Lower lobe of right lung (tissue), 2 donors: Measurements from ENCODE around the gene CCDC61. TPM values are rescaled to one million over a fixed set of nuclear protein-coding genes. Genes with fewer than 3 reads are reported as not detected.
A peak's percentile ranks its signal among the peaks of the same experiment; 100 is the strongest.

Experiments used
- ATAC-seq, 2 donors: fragments of 200-7000 bp; cut with Tn5 transposase; one replicate each; pipeline ENCODE4 v1.9.1; 2020 to 2022; ENCODE audit warnings: mild to moderate bottlenecking in 2 of 2, moderate library complexity in 2 of 2
- DNase-seq: peaks from one replicate; pipeline ENCODE4 v3.0.0-alpha.2; 2020
- H3K27ac ChIP-seq: fragments of 200-600 bp; one replicate; pipeline ENCODE4 v1.8.0; 2022
- H3K27me3 ChIP-seq: fragments of 200-600 bp; one replicate; pipeline ENCODE4 v1.8.0; 2022; ENCODE audit warnings: low read depth
- H3K36me3 ChIP-seq: fragments of 200-600 bp; one replicate; pipeline ENCODE4 v1.8.0; 2022; ENCODE audit warnings: mild to moderate bottlenecking
- H3K4me1 ChIP-seq: fragments of 200-600 bp; one replicate; pipeline ENCODE4 v1.8.0; 2022
- H3K4me3 ChIP-seq: fragments of 200-600 bp; one replicate; pipeline ENCODE4 v1.8.0; 2022; ENCODE audit warnings: mild to moderate bottlenecking
- H3K9me3 ChIP-seq: fragments of 200-600 bp; one replicate; pipeline ENCODE4 v1.8.0; 2022
- CTCF ChIP-seq: fragments of 200-600 bp; IDR thresholded peaks from one replicate; pipeline ENCODE4 v1.8.0; 2022; ENCODE audit warnings: antibody characterized with exemption, mild to moderate bottlenecking
- intact Hi-C: fragments of 100-400 bp; cut with DNase I; formaldehyde crosslinking; loops from one replicate; pipeline ENCODE4 v1.11.0; 2022
- total RNA-seq: library from RNA; stranded (reverse); fragmentation: NEBNext Ultra II Directional; extraction: Animal tissue kit (Norgen Biotek cat#: 25700); gene quantifications from one replicate; pipeline ENCODE4 v1.2.1, GENCODE V29; 2021
- donor health status: DM: no; HTN: yes; CAD: no; lungs with severe emphysema.

The CCDC61 gene
- total RNA-seq, 1 donor from 2014 or later: 16.3 TPM

- no peaks in the 10 kb centered on the region for H3K36me3 ChIP-seq
- H3K4me3 ChIP-seq: peak overlapping the region; percentile 14
- no peak for ATAC-seq
- no peak for TF ChIP-seq CTCF
- H3K27ac ChIP-seq: no peak overlapping the region
- peaks cover 2% of the 10 kb centered on the region for H3K4me1 ChIP-seq
- intact Hi-C loops: no loop called here
- H3K27me3 ChIP-seq: peaks cover 42% of the 10 kb centered on the region
- no peak for DNase-seq
- H3K9me3 ChIP-seq: no peaks in the 10 kb centered on the region
These were observed 26.8 kb downstream of the CCDC61 start for GRCh38 chr19:46022061-46022430.

DNA sequence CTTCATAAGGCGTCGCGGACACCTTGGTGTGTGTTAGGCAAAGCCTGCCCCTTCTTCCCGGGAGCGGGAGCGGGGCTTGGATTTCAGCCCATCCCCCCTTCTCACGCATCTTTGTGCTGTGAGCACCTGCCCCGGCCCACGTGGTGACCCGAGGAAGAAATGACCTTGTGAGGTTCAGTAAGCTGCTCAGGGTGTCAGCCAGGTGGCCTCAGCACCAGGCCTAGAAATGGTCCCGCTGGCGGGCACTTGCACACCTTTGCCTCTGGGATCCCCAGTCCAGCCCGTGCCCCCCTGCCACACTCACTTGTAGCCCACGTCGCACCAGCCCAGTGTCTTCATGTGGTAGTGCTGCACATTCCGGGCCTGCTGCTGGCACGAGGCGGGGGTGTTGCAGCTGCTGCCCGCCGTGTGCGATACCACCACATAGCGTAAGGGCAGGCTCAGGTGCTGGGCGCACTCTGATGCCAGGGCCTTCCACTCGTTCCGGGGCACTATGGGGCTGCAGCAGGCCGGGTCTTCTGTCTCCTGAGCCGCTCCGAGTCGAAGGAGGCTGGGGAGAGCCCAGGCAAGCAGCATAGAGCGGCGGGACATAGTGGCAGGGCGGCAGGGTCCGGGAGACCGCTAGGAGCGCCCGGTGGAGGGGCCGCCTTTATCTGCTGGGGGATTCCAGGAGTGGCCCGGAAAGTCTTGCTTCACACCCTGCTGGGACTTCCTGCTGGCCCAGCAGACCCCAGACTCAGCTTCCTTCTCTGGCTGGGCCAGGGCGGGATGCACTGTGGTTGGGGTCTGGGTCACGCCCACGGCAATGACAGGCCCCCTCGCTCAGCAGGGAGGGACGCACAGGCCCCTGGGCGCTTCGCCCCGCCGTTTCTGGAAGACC, 27.4 kb downstream of the CCDC61 start, which contains the start of gene PGLYRP1:
TSS of gene PGLYRP1 (minus strand) at position 623 of the 880 bp plus-strand sequence. CDS start at position 591, 32 bp downstream.
- intact Hi-C loops: no loop called here
- Histone ChIP-seq H3K4me1 (no peaks in the 10 kb centered on the region), H3K27me3 (peaks cover 43% of the 10 kb centered on the region), H3K27ac (no peak within 1 kb of the TSS), H3K4me3 (peak within 1 kb of the TSS; percentile 19), H3K36me3 (no peaks in the 10 kb centered on the region), H3K9me3 (no peaks in the 10 kb centered on the region)
- ATAC-seq: peak; percentile 6 to 42
- no peak for TF ChIP-seq CTCF
- no peak for DNase-seq

GRCh38 chr19:46023311-46023779, 28.1 kb downstream of the CCDC61 start:
- no peak for TF ChIP-seq CTCF
- Histone ChIP-seq H3K4me3 (no peak overlapping the region), H3K27me3 (peaks cover 50% of the 10 kb centered on the region), H3K36me3 (no peaks in the 10 kb centered on the region), H3K9me3 (no peaks in the 10 kb centered on the region), H3K4me1 (no peaks in the 10 kb centered on the region), H3K27ac (no peak overlapping the region)
- DNase-seq: peak; percentile 60
- intact Hi-C loops: no loop called here
- peak in 1 of 2 donors; percentile 12 for ATAC-seq

GRCh38 chr19:46025835-46026234, 30.6 kb downstream of the CCDC61 start:
- Histone ChIP-seq H3K4me1 (no peaks in the 10 kb centered on the region), H3K4me3 (no peak overlapping the region), H3K27ac (no peak overlapping the region), H3K9me3 (no peaks in the 10 kb centered on the region), H3K27me3 (peaks cover 67% of the 10 kb centered on the region), H3K36me3 (no peaks in the 10 kb centered on the region)
- DNase-seq (no peak), ATAC-seq (no peak)
- intact Hi-C loops: loop anchor here (5.0 kb wide), 1 partner anchor 241 kb away; no protein-coding TSS in a partner anchor
- TF ChIP-seq CTCF: no peak

DNA sequence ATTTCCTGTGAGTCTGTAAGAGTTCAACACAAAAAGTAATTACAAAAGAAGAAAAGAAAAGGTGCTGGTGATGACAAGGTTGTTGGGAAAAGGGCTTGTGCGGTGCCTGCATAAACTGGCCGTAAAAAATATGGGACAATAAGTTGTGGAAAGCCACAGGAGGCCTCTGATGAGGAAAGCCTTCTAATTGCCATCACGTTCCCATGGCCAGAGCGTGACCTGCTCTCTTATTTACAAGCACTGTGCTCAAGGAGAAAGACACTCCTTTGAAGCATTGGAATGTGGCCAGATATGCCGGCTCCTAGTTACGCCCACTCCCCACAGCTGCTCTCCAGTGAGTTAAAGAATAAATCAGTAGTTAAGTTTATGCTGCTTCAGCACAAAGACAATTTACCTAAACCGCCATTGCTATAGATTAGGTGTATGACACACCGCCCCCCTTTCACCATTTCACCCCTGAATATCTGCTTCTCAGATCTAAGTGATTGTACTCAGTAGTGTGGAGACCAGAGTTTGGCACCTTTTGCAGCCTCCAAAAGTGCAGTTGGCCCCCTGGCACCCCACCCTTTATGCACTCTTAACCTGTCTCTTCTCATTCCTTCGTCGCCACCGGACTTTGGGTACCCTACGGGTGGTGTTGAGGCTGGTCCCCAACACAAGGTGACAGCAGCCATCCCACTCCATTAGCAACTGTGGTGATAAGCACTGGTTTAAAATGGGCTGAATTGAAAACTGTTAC, 35.7 kb downstream of the CCDC61 start:
- intact Hi-C loops: no loop called here
- H3K36me3 ChIP-seq: no peaks in the 10 kb centered on the region
- peaks cover 44% of the 10 kb centered on the region for H3K27me3 ChIP-seq
- no peaks in the 10 kb centered on the region for H3K9me3 ChIP-seq
- ATAC-seq (no peak), DNase-seq (no peak)
- H3K27ac ChIP-seq: no peak overlapping the region
- TF ChIP-seq CTCF: no peak
- H3K4me1 ChIP-seq: no peaks in the 10 kb centered on the region
- no peak overlapping the region for H3K4me3 ChIP-seq
